Liver (tissue), 9 donors: ENCODE data around the gene NKAIN2. TPM values are rescaled to one million over a fixed set of nuclear protein-coding genes. Genes with fewer than 3 reads are reported as not detected.

Experiments
- DNase-seq: peaks from one replicate; pipeline ENCODE4 v3.0.0-alpha.2; 2017; ENCODE audit warnings: low spot score
- H3K27ac ChIP-seq, 2 donors: one replicate each; pipeline ENCODE4 v1.7.0; 2013; ENCODE audit warnings: inconsistent platforms in 2 of 2, low read length in 2 of 2, control low read depth in 1 of 2, low read depth in 1 of 2, mild to moderate bottlenecking in 1 of 2
- H3K27me3 ChIP-seq, 4 donors: one replicate each; pipeline versions ENCODE4 v1.6.1 to v1.7.0; 2013; ENCODE audit warnings: low read length in 3 of 4, inconsistent platforms in 1 of 4, mild to moderate bottlenecking in 1 of 4, moderate library complexity in 1 of 4; ENCODE audit not compliant: control insufficient read depth in 4 of 4, insufficient read depth in 4 of 4
- H3K36me3 ChIP-seq, 4 donors: one replicate each; pipeline versions ENCODE4 v1.6.1 to v1.7.0; 2013; ENCODE audit warnings: low read length in 3 of 4, mild to moderate bottlenecking in 3 of 4, low read depth in 1 of 4, moderate library complexity in 1 of 4; ENCODE audit not compliant: control insufficient read depth in 4 of 4, insufficient read depth in 3 of 4
- H3K4me1 ChIP-seq, 4 donors: one replicate each; pipeline versions ENCODE4 v1.6.1 to v1.7.0; 2013; ENCODE audit warnings: low read length in 3 of 4, mild to moderate bottlenecking in 3 of 4, moderate library complexity in 1 of 4; ENCODE audit not compliant: control insufficient read depth in 4 of 4, insufficient read depth in 4 of 4
- H3K4me3 ChIP-seq, 3 donors: one replicate each; pipeline versions ENCODE4 v1.6.1 to v1.7.0; 2013; ENCODE audit warnings: low read length in 3 of 3, control low read depth in 1 of 3, low read depth in 1 of 3, mild to moderate bottlenecking in 1 of 3
- H3K9ac ChIP-seq, 2 donors: one replicate each; pipeline ENCODE4 v1.7.0; 2013; ENCODE audit warnings: low read length in 2 of 2, mild to moderate bottlenecking in 2 of 2, moderate library complexity in 2 of 2, control low read depth in 1 of 2, low read depth in 1 of 2
- H3K9me3 ChIP-seq, 4 donors: one replicate each; pipeline versions ENCODE4 v1.6.1 to v1.7.0; 2013; ENCODE audit warnings: low read length in 3 of 4; ENCODE audit not compliant: control insufficient read depth in 4 of 4
- EGR1 ChIP-seq, 2 donors: IDR thresholded peaks; 2 replicates each; pipeline ENCODE4 v1.6.1; 2016 to 2018; ENCODE audit warnings: antibody characterized with exemption in 2 of 2, low read depth in 2 of 2
- FOXA1 ChIP-seq: IDR thresholded peaks from 2 replicates; pipeline ENCODE4 v1.6.1; 2016; ENCODE audit warnings: antibody characterized with exemption
- FOXA2 ChIP-seq: IDR thresholded peaks from 2 replicates; pipeline ENCODE4 v1.6.1; 2016; ENCODE audit warnings: antibody characterized with exemption
- GABPA ChIP-seq, 2 donors: IDR thresholded peaks in 1 of 2; conservative IDR thresholded peaks in 1 of 2; 2 replicates each; pipeline ENCODE4 v1.6.1; 2016; ENCODE audit warnings: antibody characterized with exemption in 2 of 2, mild to moderate bottlenecking in 1 of 2, moderate library complexity in 1 of 2
- HNF4A ChIP-seq, 2 donors: conservative IDR thresholded peaks; 2 replicates each; pipeline ENCODE4 v1.6.1; 2016; ENCODE audit warnings: antibody characterized with exemption in 2 of 2, mild to moderate bottlenecking in 2 of 2
- HNF4G ChIP-seq: IDR thresholded peaks from 2 replicates; pipeline ENCODE4 v1.6.1; 2016; ENCODE audit warnings: antibody characterized with exemption
- JUND ChIP-seq, 2 donors: IDR thresholded peaks; 2 replicates each; pipeline ENCODE4 v1.6.1; 2016; ENCODE audit warnings: antibody characterized with exemption in 2 of 2
- NR2F2 ChIP-seq: IDR thresholded peaks from 2 replicates; pipeline ENCODE4 v1.6.1; 2016; ENCODE audit warnings: antibody characterized with exemption
- RAD21 ChIP-seq, 2 donors: IDR thresholded peaks; 2 replicates each; pipeline ENCODE4 v1.6.1; 2016; ENCODE audit warnings: antibody characterized with exemption in 2 of 2, mild to moderate bottlenecking in 2 of 2
- RXRA ChIP-seq, 2 donors: IDR thresholded peaks; 2 replicates each; pipeline ENCODE4 v1.6.1; 2017 to 2018; ENCODE audit warnings: antibody characterized with exemption in 2 of 2, mild to moderate bottlenecking in 1 of 2
- SP1 ChIP-seq: IDR thresholded peaks from 2 replicates; pipeline ENCODE4 v1.6.1; 2018; ENCODE audit warnings: antibody characterized with exemption, mild to moderate bottlenecking
- TAF1 ChIP-seq: conservative IDR thresholded peaks from 2 replicates; pipeline ENCODE4 v1.6.1; 2016; ENCODE audit warnings: antibody characterized with exemption, mild to moderate bottlenecking
- YY1 ChIP-seq: IDR thresholded peaks from 2 replicates; pipeline ENCODE4 v1.6.1; 2016; ENCODE audit warnings: antibody characterized with exemption, mild to moderate bottlenecking
- WGBS: extraction: QIAGEN DNeasy Blood & Tissue Kit; methylation state at CpG from one replicate; pipeline ENCODE4 v1.1.7; 2013; 5-methylcytosine and 5-hydroxymethylcytosine counted together
- polyA plus RNA-seq, 2 donors: library from polyadenylated mRNA; stranded (reverse) in 1 of 2; unstranded in 1 of 2; fragments of 200-250 nt in 1 of 2; fragments of >200 nt in 1 of 2; fragmentation: Nextera tagmentation in 1 of 2; extraction: Ambion mirVana in 1 of 2; gene quantifications; one replicate each; pipeline versions ENCODE4 v1.2.1 to v1.2.3, GENCODE V29; 2013 to 2015
- total RNA-seq, 2 donors: library from RNA; depleted of rRNA; stranded (reverse); fragments of >200 nt; gene quantifications; one replicate each; pipeline ENCODE4 v1.2.3, GENCODE V29; 2014
- TF ChIP-seq, protein P1 (sequence below): IDR thresholded peaks from 2 replicates; pipeline ENCODE4 v1.6.1; 2016; ENCODE audit warnings: antibody characterized with exemption, mild to moderate bottlenecking
- TF ChIP-seq, protein P2 (sequence below): IDR thresholded peaks from 2 replicates; pipeline ENCODE4 v1.6.1; 2016; ENCODE audit warnings: antibody characterized with exemption
- TF ChIP-seq, protein P3 (sequence below): IDR thresholded peaks from 2 replicates; pipeline ENCODE4 v1.6.1; 2016; ENCODE audit warnings: antibody characterized with exemption
- TF ChIP-seq, protein P4 (sequence below): fragments of 150-350 bp; IDR thresholded peaks from 2 replicates; pipeline ENCODE4 v1.5.1; 2017; ENCODE audit warnings: improper control_type of control experiment, low read depth, low read length; ENCODE audit not compliant: missing input control
- TF ChIP-seq, protein P5 (sequence below): IDR thresholded peaks from 2 replicates; pipeline ENCODE4 v1.6.1; 2016; ENCODE audit warnings: antibody characterized with exemption
- donor health status: healthy.
- donor health status: healthy.
- donor health status: healthy.
- donor health status: healthy.
- donor health status: healthy.

Gene NKAIN2
- total and polyA plus RNA-seq, 4 donors, result 0.05 to 0.14 TPM; not detected in 2

DNA sequence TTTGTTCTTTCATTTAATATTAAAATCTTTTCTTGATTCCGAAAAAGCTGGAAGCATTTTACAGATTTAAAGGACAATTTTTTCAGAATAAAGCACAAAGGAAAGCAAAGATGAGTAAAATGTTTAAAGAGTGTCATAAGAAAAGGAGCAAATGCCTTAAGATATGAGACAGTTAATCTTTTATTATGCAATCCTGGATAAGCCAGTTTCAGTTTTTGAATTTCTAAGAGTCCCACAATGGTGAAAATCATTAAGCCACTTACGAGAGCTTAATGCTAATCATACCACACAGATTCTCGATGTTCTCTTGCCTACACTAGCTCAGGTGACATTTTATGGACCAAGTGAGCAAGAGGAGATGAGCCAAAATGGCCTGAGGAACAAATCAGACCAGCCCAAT, 1054.9 kb downstream of the NKAIN2 start:
- Histone ChIP-seq H3K9me3 (no peaks in the 10 kb centered on the region), H3K27me3 (no peaks in the 10 kb centered on the region), H3K4me1 (no peaks in the 10 kb centered on the region), H3K9ac (no peak overlapping the region), H3K27ac (no peak overlapping the region), H3K36me3 (no peaks in the 10 kb centered on the region), H3K4me3 (no peak overlapping the region)
- DNase-seq, result no peak
- WGBS, result 73% methylated on average over 3 of the region's 3 CpGs
- TF ChIP-seq, protein P1, sequence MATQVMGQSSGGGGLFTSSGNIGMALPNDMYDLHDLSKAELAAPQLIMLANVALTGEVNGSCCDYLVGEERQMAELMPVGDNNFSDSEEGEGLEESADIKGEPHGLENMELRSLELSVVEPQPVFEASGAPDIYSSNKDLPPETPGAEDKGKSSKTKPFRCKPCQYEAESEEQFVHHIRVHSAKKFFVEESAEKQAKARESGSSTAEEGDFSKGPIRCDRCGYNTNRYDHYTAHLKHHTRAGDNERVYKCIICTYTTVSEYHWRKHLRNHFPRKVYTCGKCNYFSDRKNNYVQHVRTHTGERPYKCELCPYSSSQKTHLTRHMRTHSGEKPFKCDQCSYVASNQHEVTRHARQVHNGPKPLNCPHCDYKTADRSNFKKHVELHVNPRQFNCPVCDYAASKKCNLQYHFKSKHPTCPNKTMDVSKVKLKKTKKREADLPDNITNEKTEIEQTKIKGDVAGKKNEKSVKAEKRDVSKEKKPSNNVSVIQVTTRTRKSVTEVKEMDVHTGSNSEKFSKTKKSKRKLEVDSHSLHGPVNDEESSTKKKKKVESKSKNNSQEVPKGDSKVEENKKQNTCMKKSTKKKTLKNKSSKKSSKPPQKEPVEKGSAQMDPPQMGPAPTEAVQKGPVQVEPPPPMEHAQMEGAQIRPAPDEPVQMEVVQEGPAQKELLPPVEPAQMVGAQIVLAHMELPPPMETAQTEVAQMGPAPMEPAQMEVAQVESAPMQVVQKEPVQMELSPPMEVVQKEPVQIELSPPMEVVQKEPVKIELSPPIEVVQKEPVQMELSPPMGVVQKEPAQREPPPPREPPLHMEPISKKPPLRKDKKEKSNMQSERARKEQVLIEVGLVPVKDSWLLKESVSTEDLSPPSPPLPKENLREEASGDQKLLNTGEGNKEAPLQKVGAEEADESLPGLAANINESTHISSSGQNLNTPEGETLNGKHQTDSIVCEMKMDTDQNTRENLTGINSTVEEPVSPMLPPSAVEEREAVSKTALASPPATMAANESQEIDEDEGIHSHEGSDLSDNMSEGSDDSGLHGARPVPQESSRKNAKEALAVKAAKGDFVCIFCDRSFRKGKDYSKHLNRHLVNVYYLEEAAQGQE, result no peak
- TF ChIP-seq FOXA2 (no peak), EGR1 (IDR thresholded peaks at IDR 0.05; ENCODE audit: low read depth in 2 of 2) (no peak), RXRA (IDR thresholded peaks at IDR 0.05) (no peak), GABPA (IDR thresholded peaks at IDR 0.05 in 1 of 2, conservative IDR thresholded peaks at IDR 0.05 in 1 of 2) (no peak), RAD21 (IDR thresholded peaks at IDR 0.05) (no peak), HNF4A (conservative IDR thresholded peaks at IDR 0.05) (no peak), NR2F2 (no peak), SP1 (no peak), HNF4G (no peak), JUND (IDR thresholded peaks at IDR 0.05) (no peak), YY1 (no peak)
- TF ChIP-seq, protein P2, sequence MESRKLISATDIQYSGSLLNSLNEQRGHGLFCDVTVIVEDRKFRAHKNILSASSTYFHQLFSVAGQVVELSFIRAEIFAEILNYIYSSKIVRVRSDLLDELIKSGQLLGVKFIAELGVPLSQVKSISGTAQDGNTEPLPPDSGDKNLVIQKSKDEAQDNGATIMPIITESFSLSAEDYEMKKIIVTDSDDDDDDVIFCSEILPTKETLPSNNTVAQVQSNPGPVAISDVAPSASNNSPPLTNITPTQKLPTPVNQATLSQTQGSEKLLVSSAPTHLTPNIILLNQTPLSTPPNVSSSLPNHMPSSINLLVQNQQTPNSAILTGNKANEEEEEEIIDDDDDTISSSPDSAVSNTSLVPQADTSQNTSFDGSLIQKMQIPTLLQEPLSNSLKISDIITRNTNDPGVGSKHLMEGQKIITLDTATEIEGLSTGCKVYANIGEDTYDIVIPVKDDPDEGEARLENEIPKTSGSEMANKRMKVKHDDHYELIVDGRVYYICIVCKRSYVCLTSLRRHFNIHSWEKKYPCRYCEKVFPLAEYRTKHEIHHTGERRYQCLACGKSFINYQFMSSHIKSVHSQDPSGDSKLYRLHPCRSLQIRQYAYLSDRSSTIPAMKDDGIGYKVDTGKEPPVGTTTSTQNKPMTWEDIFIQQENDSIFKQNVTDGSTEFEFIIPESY, result no peak
- TF ChIP-seq, protein P3, sequence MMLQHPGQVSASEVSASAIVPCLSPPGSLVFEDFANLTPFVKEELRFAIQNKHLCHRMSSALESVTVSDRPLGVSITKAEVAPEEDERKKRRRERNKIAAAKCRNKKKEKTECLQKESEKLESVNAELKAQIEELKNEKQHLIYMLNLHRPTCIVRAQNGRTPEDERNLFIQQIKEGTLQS, result no peak

DNA sequence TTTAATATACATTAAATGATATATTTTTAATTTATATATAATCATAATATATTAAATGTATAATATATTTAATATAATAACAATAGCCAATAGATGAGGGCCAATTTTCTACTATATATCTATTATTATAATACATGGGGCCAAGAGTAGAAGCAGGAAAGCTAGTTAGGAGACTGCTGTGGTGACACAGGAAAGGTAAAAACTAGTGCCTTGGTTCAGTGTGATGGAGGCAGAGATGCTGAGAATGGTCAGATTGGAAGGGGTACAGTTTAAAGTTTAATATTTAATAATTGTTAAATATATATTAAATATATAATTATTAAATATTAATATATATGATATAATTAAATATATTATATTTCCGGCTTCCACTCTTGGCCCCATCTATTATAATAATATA, 1055.7 kb downstream of the NKAIN2 start:
- WGBS, result 93% methylated on average over 1 of the region's 1 CpG
- no peak overlapping the region for H3K4me3 ChIP-seq
- no peak for DNase-seq
- no peak overlapping the region for H3K9ac ChIP-seq
- H3K4me1 ChIP-seq, result no peaks in the 10 kb centered on the region
- TF ChIP-seq JUND (IDR thresholded peaks at IDR 0.05), result no peak
- TF ChIP-seq HNF4A (conservative IDR thresholded peaks at IDR 0.05), result no peak
- TF ChIP-seq, protein P3, result no peak
- no peak for TF ChIP-seq FOXA1
- no peak for TF ChIP-seq RAD21 (IDR thresholded peaks at IDR 0.05)
- no peak for TF ChIP-seq SP1
- no peak for TF ChIP-seq EGR1 (IDR thresholded peaks at IDR 0.05; ENCODE audit: low read depth in 2 of 2)
- no peak for TF ChIP-seq GABPA (IDR thresholded peaks at IDR 0.05 in 1 of 2, conservative IDR thresholded peaks at IDR 0.05 in 1 of 2)
- no peak for TF ChIP-seq YY1
- TF ChIP-seq TAF1, result no peak
- TF ChIP-seq, protein P4, sequence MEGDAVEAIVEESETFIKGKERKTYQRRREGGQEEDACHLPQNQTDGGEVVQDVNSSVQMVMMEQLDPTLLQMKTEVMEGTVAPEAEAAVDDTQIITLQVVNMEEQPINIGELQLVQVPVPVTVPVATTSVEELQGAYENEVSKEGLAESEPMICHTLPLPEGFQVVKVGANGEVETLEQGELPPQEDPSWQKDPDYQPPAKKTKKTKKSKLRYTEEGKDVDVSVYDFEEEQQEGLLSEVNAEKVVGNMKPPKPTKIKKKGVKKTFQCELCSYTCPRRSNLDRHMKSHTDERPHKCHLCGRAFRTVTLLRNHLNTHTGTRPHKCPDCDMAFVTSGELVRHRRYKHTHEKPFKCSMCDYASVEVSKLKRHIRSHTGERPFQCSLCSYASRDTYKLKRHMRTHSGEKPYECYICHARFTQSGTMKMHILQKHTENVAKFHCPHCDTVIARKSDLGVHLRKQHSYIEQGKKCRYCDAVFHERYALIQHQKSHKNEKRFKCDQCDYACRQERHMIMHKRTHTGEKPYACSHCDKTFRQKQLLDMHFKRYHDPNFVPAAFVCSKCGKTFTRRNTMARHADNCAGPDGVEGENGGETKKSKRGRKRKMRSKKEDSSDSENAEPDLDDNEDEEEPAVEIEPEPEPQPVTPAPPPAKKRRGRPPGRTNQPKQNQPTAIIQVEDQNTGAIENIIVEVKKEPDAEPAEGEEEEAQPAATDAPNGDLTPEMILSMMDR, result no peak
- TF ChIP-seq FOXA2, result no peak
- TF ChIP-seq RXRA (IDR thresholded peaks at IDR 0.05), result no peak
- TF ChIP-seq, protein P5, sequence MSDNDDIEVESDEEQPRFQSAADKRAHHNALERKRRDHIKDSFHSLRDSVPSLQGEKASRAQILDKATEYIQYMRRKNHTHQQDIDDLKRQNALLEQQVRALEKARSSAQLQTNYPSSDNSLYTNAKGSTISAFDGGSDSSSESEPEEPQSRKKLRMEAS, result no peak
- no peaks in the 10 kb centered on the region for H3K27me3 ChIP-seq
- no peaks in the 10 kb centered on the region for H3K9me3 ChIP-seq
- no peak overlapping the region for H3K27ac ChIP-seq
- H3K36me3 ChIP-seq, result no peaks in the 10 kb centered on the region
